Measurements from ENCODE around the gene CNDP1.

CNDP1 gene

DNA sequence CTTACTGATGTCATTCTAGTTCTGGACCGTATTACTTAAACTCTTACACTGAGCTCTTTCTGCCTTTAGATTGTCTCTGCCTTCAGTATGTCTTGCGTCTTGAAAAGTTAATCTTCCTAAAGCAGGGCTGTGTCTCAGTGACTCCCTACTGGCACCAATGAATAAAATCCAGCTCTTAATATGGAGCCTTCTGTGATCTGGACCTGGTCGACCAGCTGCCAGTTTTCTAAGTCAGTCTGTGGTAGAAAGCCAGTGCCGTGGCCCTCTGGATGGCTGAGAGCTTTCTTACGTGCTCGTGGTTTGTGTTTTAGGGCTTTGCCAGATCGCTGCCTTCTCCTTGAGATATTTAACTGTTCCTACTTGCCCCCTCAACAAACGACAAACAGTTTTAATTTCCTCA is 90.2 kb downstream of the CNDP1 start:
- no peak overlapping the region for H3K27ac ChIP-seq (ENCODE audit: low read length)
- H3K9ac ChIP-seq (ENCODE audit: low read depth, low read length): no peak overlapping the region
- no peak overlapping the region for H3K4me3 ChIP-seq (ENCODE audit: low read length)
- no peaks in the 10 kb centered on the region for H3K9me3 ChIP-seq (ENCODE audit: insufficient read depth, low read depth, low read length)
- H3K4me1 ChIP-seq (ENCODE audit: insufficient read depth, low read length): peaks cover 3% of the 10 kb centered on the region; the same call in 1 of the 2 replicates
- no peaks in the 10 kb centered on the region for H3K36me3 ChIP-seq (ENCODE audit: insufficient read depth, low read depth, low read length)
- H3K27me3 ChIP-seq (ENCODE audit: insufficient read depth, low read length): no peaks in the 10 kb centered on the region

DNA sequence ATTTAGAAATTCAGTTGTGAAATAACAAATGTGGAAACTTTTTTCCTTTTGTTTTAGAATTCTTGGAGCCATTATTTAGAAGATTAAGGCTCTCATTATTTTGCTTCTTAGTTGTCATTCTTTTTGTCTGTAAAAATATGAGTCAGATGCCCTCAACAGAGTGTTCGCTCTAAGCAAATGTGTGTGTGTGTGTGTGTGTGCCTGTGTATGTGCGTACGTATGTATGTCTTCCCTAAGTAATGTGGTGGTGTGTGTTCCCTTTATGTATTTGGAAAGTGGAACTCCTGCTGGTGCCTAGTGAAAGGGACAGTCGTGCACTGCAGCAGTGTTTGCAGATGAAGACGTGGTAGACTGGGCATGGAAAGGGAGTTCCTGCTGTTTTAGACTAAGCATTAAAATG is 90.9 kb downstream of the CNDP1 start:
- Histone ChIP-seq H3K27ac (ENCODE audit: low read length) (no peak overlapping the region), H3K36me3 (ENCODE audit: insufficient read depth, low read depth, low read length) (no peaks in the 10 kb centered on the region), H3K9me3 (ENCODE audit: insufficient read depth, low read depth, low read length) (no peaks in the 10 kb centered on the region), H3K27me3 (ENCODE audit: insufficient read depth, low read length) (no peaks in the 10 kb centered on the region), H3K9ac (ENCODE audit: low read depth, low read length) (no peak overlapping the region), H3K4me3 (ENCODE audit: low read length) (no peak overlapping the region), H3K4me1 (ENCODE audit: insufficient read depth, low read length) (peaks cover 3% of the 10 kb centered on the region; the same call in 1 of the 2 replicates)

DNA sequence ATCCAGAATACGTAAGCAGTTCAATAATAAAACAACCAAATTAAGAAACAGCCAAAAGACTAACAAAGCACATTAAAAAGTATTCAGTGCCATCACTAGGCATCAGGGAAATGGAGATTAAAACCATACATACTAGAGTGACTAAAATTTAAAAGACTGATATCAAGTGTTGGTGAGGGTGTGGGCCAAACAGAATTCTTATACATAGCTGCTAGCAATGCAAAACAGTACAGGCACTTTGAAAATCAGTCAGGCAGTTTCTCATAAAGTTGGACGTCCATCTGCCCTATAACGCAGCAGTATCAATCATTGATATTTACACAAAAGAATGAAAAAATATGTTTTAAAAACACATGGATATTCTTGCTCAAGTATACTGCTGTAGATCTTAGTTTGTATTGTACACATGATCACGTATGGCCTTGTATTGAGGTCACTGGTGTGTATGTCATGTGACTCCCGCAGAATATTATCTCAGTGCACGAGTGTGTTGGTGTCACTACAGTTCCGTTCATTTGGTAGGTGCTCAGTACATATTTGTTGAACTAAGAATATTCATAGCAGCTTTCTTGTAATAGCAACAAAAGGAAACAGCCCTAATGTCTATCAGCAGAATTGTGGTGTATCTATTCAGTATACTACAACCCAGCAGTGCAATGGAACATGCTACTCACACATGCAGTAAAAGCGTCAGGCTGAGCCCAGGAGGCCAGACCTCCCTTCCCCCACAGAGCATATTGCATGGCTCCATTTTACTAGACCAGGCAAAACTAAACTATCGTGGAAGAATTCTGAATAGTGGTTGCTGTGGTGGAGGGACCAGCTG is 92.0 kb downstream of the CNDP1 start:
- Histone ChIP-seq H3K27ac (ENCODE audit: low read length) (no peak overlapping the region), H3K4me1 (ENCODE audit: insufficient read depth, low read length) (peaks cover 3% of the 10 kb centered on the region; the same call in 1 of the 2 replicates), H3K36me3 (ENCODE audit: insufficient read depth, low read depth, low read length) (no peaks in the 10 kb centered on the region), H3K27me3 (ENCODE audit: insufficient read depth, low read length) (no peaks in the 10 kb centered on the region), H3K9ac (ENCODE audit: low read depth, low read length) (no peak overlapping the region), H3K4me3 (ENCODE audit: low read length) (no peak overlapping the region), H3K9me3 (ENCODE audit: insufficient read depth, low read depth, low read length) (no peaks in the 10 kb centered on the region)

DNA sequence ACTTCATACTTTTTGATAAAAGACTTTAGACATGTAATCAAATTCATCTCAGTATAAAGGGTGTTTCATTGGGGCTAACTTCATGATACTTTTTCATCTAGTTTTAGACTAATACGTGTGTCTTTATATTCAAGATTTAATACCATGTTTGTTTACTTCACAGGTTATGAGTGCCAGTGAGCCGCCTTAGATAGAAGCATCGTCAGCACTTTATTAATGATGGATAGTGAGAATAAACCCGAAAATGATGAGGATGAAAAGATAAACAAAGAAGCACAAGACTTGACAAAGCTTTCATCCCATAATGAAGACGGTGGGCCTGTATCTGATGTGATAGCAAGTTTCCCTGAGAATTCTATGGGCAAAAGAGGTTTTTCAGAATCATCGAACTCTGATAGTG is 96.5 kb downstream of the CNDP1 start:
- no peak overlapping the region for H3K4me3 ChIP-seq (ENCODE audit: low read length)
- H3K27me3 ChIP-seq (ENCODE audit: insufficient read depth, low read length): no peaks in the 10 kb centered on the region
- H3K9ac ChIP-seq (ENCODE audit: low read depth, low read length): no peak overlapping the region
- no peaks in the 10 kb centered on the region for H3K4me1 ChIP-seq (ENCODE audit: insufficient read depth, low read length)
- no peak overlapping the region for H3K27ac ChIP-seq (ENCODE audit: low read length)
- H3K9me3 ChIP-seq (ENCODE audit: insufficient read depth, low read depth, low read length): no peaks in the 10 kb centered on the region
- peaks cover 12% of the 10 kb centered on the region; the same call in 1 of the 2 replicates for H3K36me3 ChIP-seq (ENCODE audit: insufficient read depth, low read depth, low read length)

DNA sequence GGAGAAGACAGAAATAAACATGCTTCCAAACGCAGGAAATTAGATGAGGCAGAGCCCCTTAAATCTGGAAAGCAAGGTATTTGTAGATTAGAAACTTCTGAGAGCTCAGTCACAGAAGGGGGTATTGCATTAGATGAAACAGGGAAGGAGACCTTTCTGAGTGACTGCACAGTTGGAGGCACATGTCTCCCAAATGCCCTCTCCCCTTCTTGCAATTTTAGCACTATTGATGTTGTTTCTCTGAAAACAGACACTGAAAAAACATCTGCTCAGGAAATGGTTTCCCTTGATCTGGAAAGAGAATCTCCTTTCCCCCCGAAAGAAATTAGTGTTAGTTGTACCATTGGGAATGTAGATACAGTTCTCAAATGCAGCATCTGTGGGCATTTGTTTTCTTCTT is 96.9 kb downstream of the CNDP1 start:
- H3K27me3 ChIP-seq (ENCODE audit: insufficient read depth, low read length): no peaks in the 10 kb centered on the region
- H3K9ac ChIP-seq (ENCODE audit: low read depth, low read length): no peak overlapping the region
- H3K4me3 ChIP-seq (ENCODE audit: low read length): no peak overlapping the region
- H3K36me3 ChIP-seq (ENCODE audit: insufficient read depth, low read depth, low read length): peaks cover 12% of the 10 kb centered on the region; the same call in 1 of the 2 replicates
- H3K9me3 ChIP-seq (ENCODE audit: insufficient read depth, low read depth, low read length): no peaks in the 10 kb centered on the region
- no peaks in the 10 kb centered on the region for H3K4me1 ChIP-seq (ENCODE audit: insufficient read depth, low read length)
- H3K27ac ChIP-seq (ENCODE audit: low read length): no peak overlapping the region

DNA sequence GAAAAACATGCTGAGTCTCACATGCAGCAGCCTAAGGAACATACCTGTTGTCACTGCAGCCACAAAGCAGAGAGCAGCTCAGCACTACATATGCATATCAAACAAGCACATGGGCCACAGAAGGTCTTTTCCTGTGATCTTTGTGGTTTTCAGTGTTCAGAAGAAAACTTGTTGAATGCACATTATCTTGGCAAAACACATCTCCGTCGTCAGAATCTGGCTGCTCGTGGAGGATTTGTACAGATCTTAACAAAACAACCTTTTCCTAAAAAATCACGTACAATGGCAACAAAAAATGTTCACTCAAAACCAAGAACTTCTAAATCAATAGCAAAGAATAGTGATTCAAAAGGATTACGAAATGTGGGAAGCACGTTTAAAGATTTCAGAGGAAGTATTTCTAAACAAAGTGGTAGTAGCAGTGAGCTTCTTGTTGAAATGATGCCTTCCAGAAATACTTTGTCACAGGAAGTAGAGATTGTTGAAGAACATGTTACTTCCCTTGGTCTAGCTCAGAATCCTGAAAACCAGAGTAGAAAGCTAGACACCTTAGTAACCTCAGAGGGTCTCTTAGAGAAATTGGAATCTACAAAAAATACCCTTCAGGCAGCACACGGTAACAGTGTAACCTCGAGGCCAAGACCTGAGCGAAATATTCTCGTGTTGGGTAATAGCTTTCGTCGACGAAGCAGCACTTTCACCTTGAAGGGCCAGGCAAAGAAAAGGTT is 97.5 kb downstream of the CNDP1 start:
- H3K27me3 ChIP-seq (ENCODE audit: insufficient read depth, low read length): no peaks in the 10 kb centered on the region
- no peaks in the 10 kb centered on the region for H3K4me1 ChIP-seq (ENCODE audit: insufficient read depth, low read length)
- no peak overlapping the region for H3K9ac ChIP-seq (ENCODE audit: low read depth, low read length)
- peaks cover 12% of the 10 kb centered on the region; the same call in 1 of the 2 replicates for H3K36me3 ChIP-seq (ENCODE audit: insufficient read depth, low read depth, low read length)
- no peak overlapping the region for H3K4me3 ChIP-seq (ENCODE audit: low read length)
- H3K27ac ChIP-seq (ENCODE audit: low read length): no peak overlapping the region
- no peaks in the 10 kb centered on the region for H3K9me3 ChIP-seq (ENCODE audit: insufficient read depth, low read depth, low read length)

DNA sequence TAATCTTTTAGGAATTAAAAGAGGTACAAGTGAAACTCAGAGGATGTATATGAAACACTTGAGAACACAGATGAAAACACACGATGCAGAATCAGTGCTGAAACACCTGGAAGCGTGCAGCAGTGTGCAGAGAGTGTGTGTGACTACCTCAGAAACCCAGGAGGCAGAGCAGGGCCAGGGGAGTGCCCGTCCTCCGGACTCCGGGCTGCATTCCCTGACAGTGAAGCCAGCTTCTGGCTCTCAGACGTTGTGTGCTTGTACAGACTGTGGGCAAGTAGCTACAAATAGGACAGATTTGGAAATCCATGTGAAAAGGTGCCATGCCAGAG is 98.0 kb downstream of the CNDP1 start:
- no peak overlapping the region for H3K9ac ChIP-seq (ENCODE audit: low read depth, low read length)
- H3K27ac ChIP-seq (ENCODE audit: low read length): no peak overlapping the region

DNA sequence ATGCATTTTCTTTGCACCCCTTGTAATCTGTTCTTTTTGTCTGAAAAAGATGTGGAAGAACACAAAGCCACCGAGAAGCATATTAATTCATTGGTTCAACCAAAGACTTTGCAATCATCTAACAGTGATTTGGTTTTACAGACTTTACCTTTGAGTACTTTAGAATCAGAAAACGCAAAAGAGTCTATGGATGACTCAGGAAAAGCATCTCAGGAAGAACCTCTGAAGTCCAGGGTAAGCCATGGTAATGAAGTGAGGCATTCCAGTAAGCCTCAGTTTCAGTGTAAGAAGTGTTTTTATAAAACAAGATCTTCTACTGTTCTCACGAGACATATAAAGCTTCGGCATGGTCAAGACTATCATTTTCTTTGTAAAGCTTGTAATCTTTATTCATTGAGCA is 98.6 kb downstream of the CNDP1 start:
- Histone ChIP-seq H3K27me3 (ENCODE audit: insufficient read depth, low read length) (no peaks in the 10 kb centered on the region), H3K4me3 (ENCODE audit: low read length) (no peak overlapping the region), H3K9me3 (ENCODE audit: insufficient read depth, low read depth, low read length) (no peaks in the 10 kb centered on the region), H3K27ac (ENCODE audit: low read length) (no peak overlapping the region), H3K36me3 (ENCODE audit: insufficient read depth, low read depth, low read length) (peaks cover 12% of the 10 kb centered on the region; the same call in 1 of the 2 replicates), H3K9ac (ENCODE audit: low read depth, low read length) (no peak overlapping the region), H3K4me1 (ENCODE audit: insufficient read depth, low read length) (peaks cover under 1% of the 10 kb centered on the region; the same call in 1 of the 2 replicates)

More for the DNA sequence above, 98.0 kb downstream of the CNDP1 start:
- no peaks in the 10 kb centered on the region for H3K4me1 ChIP-seq (ENCODE audit: insufficient read depth, low read length)
- peaks cover 12% of the 10 kb centered on the region; the same call in 1 of the 2 replicates for H3K36me3 ChIP-seq (ENCODE audit: insufficient read depth, low read depth, low read length)
- H3K9me3 ChIP-seq (ENCODE audit: insufficient read depth, low read depth, low read length): no peaks in the 10 kb centered on the region
- no peaks in the 10 kb centered on the region for H3K27me3 ChIP-seq (ENCODE audit: insufficient read depth, low read length)
- H3K4me3 ChIP-seq (ENCODE audit: low read length): no peak overlapping the region

DNA sequence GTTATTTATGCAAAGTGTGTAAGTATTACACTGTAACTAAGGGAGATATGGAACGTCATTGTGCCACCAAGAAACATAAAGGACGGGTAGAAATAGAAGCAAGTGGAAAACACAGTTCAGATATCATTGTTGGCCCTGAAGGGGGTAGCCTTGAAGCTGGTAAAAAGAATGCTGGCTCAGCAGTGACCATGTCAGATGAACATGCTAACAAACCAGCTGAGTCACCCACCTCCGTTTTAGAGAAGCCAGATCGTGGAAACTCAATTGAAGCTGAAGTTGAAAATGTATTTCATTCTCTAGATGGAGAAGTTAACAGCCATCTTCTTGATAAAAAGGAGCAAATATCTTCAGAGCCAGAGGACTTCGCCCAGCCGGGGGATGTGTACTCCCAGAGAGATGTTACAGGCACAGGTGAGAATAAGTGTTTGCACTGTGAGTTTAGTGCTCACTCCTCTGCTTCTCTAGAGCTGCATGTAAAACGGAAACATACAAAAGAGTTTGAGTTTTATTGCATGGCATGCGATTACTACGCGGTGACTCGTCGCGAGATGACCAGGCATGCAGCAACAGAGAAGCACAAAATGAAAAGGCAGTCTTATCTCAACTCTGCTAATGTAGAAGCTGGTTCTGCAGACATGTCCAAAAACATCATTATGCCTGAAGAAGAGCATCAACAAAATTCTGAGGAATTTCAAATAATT is 99.5 kb downstream of the CNDP1 start:
- Histone ChIP-seq H3K9ac (ENCODE audit: low read depth, low read length) (no peak overlapping the region), H3K27me3 (ENCODE audit: insufficient read depth, low read length) (no peaks in the 10 kb centered on the region), H3K4me1 (ENCODE audit: insufficient read depth, low read length) (peaks cover 6% of the 10 kb centered on the region; the same call in 1 of the 2 replicates), H3K9me3 (ENCODE audit: insufficient read depth, low read depth, low read length) (no peaks in the 10 kb centered on the region), H3K27ac (ENCODE audit: low read length) (no peak overlapping the region), H3K36me3 (ENCODE audit: insufficient read depth, low read depth, low read length) (peaks cover 12% of the 10 kb centered on the region; the same call in 1 of the 2 replicates), H3K4me3 (ENCODE audit: low read length) (no peak overlapping the region)

DNA sequence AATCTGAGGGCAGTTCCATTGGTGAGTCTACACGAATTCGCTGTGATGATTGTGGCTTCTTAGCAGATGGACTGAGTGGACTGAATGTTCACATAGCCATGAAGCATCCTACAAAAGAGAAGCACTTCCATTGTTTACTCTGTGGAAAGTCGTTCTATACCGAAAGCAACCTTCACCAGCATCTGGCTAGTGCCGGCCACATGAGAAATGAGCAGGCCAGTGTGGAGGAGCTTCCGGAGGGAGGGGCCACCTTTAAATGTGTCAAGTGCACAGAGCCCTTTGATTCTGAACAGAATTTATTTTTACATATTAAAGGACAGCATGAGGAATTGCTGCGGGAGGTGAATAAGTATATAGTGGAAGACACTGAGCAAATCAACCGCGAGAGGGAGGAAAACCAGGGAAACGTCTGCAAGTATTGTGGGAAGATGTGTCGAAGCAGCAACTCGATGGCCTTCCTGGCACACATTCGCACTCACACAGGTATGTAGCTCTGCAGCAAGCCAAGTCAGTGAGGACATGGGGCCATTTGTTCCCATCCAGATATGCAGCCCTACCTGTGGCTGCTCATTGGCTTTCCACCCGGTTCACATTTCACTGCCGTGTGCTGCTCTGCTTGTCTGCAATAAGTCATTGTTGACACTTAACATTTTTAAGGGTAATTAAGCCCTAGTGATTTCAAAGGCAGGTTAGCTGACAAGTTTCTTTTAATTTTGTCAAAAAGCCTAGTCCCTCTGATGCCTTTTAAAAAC is 101.1 kb downstream of the CNDP1 start:
- Histone ChIP-seq H3K9me3 (ENCODE audit: insufficient read depth, low read depth, low read length) (no peaks in the 10 kb centered on the region), H3K4me1 (ENCODE audit: insufficient read depth, low read length) (peaks cover 6% of the 10 kb centered on the region; the same call in 1 of the 2 replicates), H3K9ac (ENCODE audit: low read depth, low read length) (no peak overlapping the region), H3K27me3 (ENCODE audit: insufficient read depth, low read length) (no peaks in the 10 kb centered on the region), H3K27ac (ENCODE audit: low read length) (no peak overlapping the region), H3K36me3 (ENCODE audit: insufficient read depth, low read depth, low read length) (peaks cover 12% of the 10 kb centered on the region; the same call in 1 of the 2 replicates), H3K4me3 (ENCODE audit: low read length) (no peak overlapping the region)
